ENCODE measurements around the gene CIROP.
A peak's percentile ranks its signal among the peaks of the same experiment; 100 is the strongest.

CIROP gene

DNA sequence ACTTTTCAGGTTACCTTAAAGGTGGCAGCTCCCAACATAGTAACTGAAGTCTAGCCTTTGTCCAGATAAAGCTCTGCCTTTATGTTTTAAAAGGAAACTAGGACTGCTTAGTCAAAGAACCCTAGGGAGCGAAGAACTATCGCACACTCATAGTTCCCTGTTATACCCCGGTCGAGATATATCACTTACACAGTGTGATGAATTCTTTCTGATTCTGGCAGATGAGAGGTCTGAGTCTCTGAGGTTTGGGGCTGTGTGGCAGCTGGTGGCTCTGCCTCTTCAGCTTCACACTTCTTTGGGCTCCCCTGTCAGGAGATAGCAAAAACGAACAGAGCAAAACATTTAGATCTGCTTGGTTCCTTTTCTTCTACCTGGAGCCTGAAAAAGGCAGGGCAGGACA, 26.8 kb downstream of the CIROP start:
- no peak overlapping the region for H3K4me3 ChIP-seq (ENCODE audit: control insufficient read depth in 1 of 7, extremely low read depth in 1 of 7, insufficient read depth in 4 of 7, low read depth in 2 of 7, low read length in 6 of 7)
- no peak for DNase-seq
- WGBS (ENCODE audit: insufficient coverage): 99% methylated on average over 5 of the region's 5 CpGs

DNA sequence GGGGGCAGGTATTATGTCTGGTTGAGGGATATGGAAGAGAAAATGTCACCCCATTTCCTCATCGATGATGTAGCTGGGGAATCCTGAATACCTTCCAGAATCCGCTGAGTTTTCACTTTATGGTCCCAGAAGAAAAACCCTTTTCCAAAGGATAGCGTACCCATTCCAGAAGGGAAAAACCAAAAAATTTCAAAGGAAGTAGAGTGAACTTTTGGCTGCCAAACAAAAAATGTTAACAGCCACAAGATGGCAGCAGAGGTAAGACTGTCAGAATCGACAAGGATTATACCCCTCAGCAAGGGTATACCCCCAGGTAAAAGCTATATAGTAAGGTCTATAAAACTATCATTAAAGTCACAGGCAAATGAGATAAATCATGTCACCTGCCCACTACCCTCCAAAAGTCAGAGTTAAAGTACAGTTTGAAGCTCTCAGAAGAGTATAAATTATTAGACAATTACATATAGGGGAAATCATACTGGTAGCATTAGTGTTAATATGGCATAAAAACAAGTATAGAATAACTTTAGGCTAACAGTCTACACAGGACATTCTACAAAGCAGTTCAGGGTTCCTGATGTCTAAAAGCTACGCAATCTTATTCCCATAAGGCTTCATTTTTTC, 27.9 kb downstream of the CIROP start:
- Histone ChIP-seq H3K27ac (ENCODE audit: insufficient read depth in 1 of 2, low read depth in 1 of 2, low read length in 2 of 2, poor library complexity in 1 of 2, severe bottlenecking in 2 of 2) (no peak overlapping the region), H3K4me1 (ENCODE audit: control extremely low read depth in 1 of 4, control insufficient read depth in 4 of 4, insufficient read depth in 4 of 4, low read length in 3 of 4) (peaks cover 0 to 6% (median 5%) of the 10 kb centered on the region in 4 experiments), H3K4me3 (ENCODE audit: control insufficient read depth in 1 of 7, extremely low read depth in 1 of 7, insufficient read depth in 4 of 7, low read depth in 2 of 7, low read length in 6 of 7) (no peak overlapping the region), H3K36me3 (ENCODE audit: control insufficient read depth in 4 of 4, insufficient read depth in 4 of 4, low read length in 3 of 4) (peaks cover 42 to 88% (median 71%) of the 10 kb centered on the region in 4 experiments), H3K27me3 (replicated peaks in 2 of 5; ENCODE audit: control insufficient read depth in 4 of 5, insufficient read depth in 5 of 5, low read length in 4 of 5) (no peaks in the 10 kb centered on the region), H3K9me3 (ENCODE audit: control extremely low read depth in 1 of 5, control insufficient read depth in 4 of 5, insufficient read depth in 2 of 5, low read depth in 1 of 5, low read length in 4 of 5) (no peaks in the 10 kb centered on the region)
- CTCF ChIA-PET: interaction anchor here (0.6 to 17.5 kb wide), 25 partner anchors 9 to 254 kb away, joined by 3 to 200 read pairs (median 8); partner anchors contain the start of genes ACIN1 and C14orf119
- POLR2A ChIA-PET: interaction anchor here (1.2 to 2.1 kb wide), 2 partner anchors 18 to 105 kb away, joined by 3 to 16 read pairs; partner anchors contain the start of genes ACIN1 and C14orf119
- peak; percentile 35 to 65 (median 51) for DNase-seq
- 97% methylated on average over 3 of the region's 5 CpGs for WGBS (ENCODE audit: insufficient coverage)

More for the DNA sequence above, 26.8 kb downstream of the CIROP start:
- Histone ChIP-seq H3K27me3 (replicated peaks in 2 of 5; ENCODE audit: control insufficient read depth in 4 of 5, insufficient read depth in 5 of 5, low read length in 4 of 5) (no peaks in the 10 kb centered on the region), H3K27ac (ENCODE audit: insufficient read depth in 1 of 2, low read depth in 1 of 2, low read length in 2 of 2, poor library complexity in 1 of 2, severe bottlenecking in 2 of 2) (peak overlapping the region in 1 of 2 experiments; percentile 7), H3K36me3 (ENCODE audit: control insufficient read depth in 4 of 4, insufficient read depth in 4 of 4, low read length in 3 of 4) (peaks cover 42 to 89% (median 67%) of the 10 kb centered on the region in 4 experiments), H3K4me1 (ENCODE audit: control extremely low read depth in 1 of 4, control insufficient read depth in 4 of 4, insufficient read depth in 4 of 4, low read length in 3 of 4) (no peaks in the 10 kb centered on the region), H3K9me3 (ENCODE audit: control extremely low read depth in 1 of 5, control insufficient read depth in 4 of 5, insufficient read depth in 2 of 5, low read depth in 1 of 5, low read length in 4 of 5) (no peaks in the 10 kb centered on the region)
- POLR2A ChIA-PET: interaction anchor here (2.1 kb wide), 1 partner anchor 17 kb away, joined by 16 read pairs; the partner anchor contains the start of genes ACIN1 and C14orf119
- CTCF ChIA-PET: interaction anchor here (0.9 to 17.5 kb wide), 20 partner anchors 8 to 210 kb away, joined by 3 to 200 read pairs (median 10); partner anchors contain the start of genes ACIN1 and C14orf119

DNA sequence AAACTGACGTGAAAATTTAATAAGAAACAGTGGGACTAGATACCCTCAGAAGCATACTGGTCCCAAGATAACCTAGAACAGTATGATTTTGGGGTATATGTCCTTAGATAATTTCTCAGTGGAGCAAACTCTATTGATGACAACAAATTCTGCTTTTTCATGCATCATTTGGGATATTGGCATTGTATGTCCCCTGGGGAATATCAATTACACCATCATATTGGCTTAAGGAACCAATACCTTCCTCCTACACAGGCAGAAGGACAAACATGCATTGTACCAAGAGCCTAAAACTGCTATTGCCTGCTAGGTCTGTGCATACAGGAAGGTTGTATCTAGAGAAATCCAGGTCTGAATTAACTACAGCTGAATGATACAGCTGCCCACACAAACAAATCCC, 29.9 kb downstream of the CIROP start:
- CTCF ChIA-PET: interaction anchor here (1.0 to 17.5 kb wide), 6 partner anchors 11 to 111 kb away, joined by 3 to 200 read pairs (median 14); partner anchors contain the start of gene ACIN1
- 88% methylated on average over 1 of the region's 1 CpG for WGBS (ENCODE audit: insufficient coverage)
- Histone ChIP-seq H3K4me3 (ENCODE audit: control insufficient read depth in 1 of 7, extremely low read depth in 1 of 7, insufficient read depth in 4 of 7, low read depth in 2 of 7, low read length in 6 of 7) (no peak overlapping the region), H3K9me3 (ENCODE audit: control extremely low read depth in 1 of 5, control insufficient read depth in 4 of 5, insufficient read depth in 2 of 5, low read depth in 1 of 5, low read length in 4 of 5) (no peaks in the 10 kb centered on the region), H3K27ac (ENCODE audit: insufficient read depth in 1 of 2, low read depth in 1 of 2, low read length in 2 of 2, poor library complexity in 1 of 2, severe bottlenecking in 2 of 2) (no peak overlapping the region), H3K4me1 (ENCODE audit: control extremely low read depth in 1 of 4, control insufficient read depth in 4 of 4, insufficient read depth in 4 of 4, low read length in 3 of 4) (peaks cover 0 to 23% (median 20%) of the 10 kb centered on the region in 4 experiments), H3K36me3 (ENCODE audit: control insufficient read depth in 4 of 4, insufficient read depth in 4 of 4, low read length in 3 of 4) (peaks cover 27 to 72% (median 56%) of the 10 kb centered on the region in 4 experiments), H3K27me3 (replicated peaks in 2 of 5; ENCODE audit: control insufficient read depth in 4 of 5, insufficient read depth in 5 of 5, low read length in 4 of 5) (no peaks in the 10 kb centered on the region)
- POLR2A ChIA-PET: no interaction called here
- DNase-seq: no peak

DNA sequence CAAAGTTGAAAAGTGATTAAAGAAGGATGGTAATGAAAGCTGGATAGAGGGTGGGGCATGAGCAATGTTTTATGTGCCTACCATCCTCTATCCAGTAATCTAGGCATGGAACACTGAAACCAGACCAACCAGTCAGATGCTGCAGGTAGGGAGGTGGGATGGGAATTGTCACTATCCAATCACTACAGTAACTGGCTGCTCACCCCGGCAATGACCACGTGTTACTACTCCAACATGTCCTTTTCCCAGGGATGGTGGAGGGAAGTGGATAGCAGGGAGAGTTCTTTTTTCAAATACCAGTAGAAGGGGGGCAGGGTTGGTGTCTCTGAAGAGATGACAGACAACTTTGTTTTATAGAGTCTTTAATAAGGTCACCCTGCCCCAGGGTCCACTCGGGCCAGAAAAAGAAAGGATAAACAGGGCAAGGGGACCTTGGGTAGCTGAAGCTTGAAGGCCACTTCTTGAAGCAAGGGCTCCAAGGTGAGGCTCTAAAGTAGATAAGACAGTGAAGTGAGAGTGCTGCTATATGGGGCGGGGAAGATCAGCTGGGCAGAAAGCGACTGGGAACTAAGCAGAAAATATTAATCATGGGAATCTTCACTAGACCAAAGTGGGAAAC, 32.8 kb downstream of the CIROP start:
- H3K27me3 ChIP-seq (replicated peaks in 2 of 5; ENCODE audit: control insufficient read depth in 4 of 5, insufficient read depth in 5 of 5, low read length in 4 of 5): no peaks in the 10 kb centered on the region
- no peak for DNase-seq
- H3K4me3 ChIP-seq (ENCODE audit: control insufficient read depth in 1 of 7, extremely low read depth in 1 of 7, insufficient read depth in 4 of 7, low read depth in 2 of 7, low read length in 6 of 7): peak overlapping the region in 5 of 7 experiments; percentile 88 to 97 (median 92)
- H3K9me3 ChIP-seq (ENCODE audit: control extremely low read depth in 1 of 5, control insufficient read depth in 4 of 5, insufficient read depth in 2 of 5, low read depth in 1 of 5, low read length in 4 of 5): no peaks in the 10 kb centered on the region
- WGBS (ENCODE audit: insufficient coverage): 82% methylated on average over 3 of the region's 5 CpGs
- H3K27ac ChIP-seq (ENCODE audit: insufficient read depth in 1 of 2, low read depth in 1 of 2, low read length in 2 of 2, poor library complexity in 1 of 2, severe bottlenecking in 2 of 2): peak overlapping the region; percentile 73 to 92
- peaks cover 0 to 33% (median 28%) of the 10 kb centered on the region in 4 experiments for H3K4me1 ChIP-seq (ENCODE audit: control extremely low read depth in 1 of 4, control insufficient read depth in 4 of 4, insufficient read depth in 4 of 4, low read length in 3 of 4)
- ChIA-PET POLR2A (interaction anchor here (0.6 to 1.7 kb wide), 4 partner anchors 17 to 65 kb away, joined by 3 read pairs; partner anchors contain the start of genes ACIN1 and C14orf119), CTCF (interaction anchor here (0.7 to 17.5 kb wide), 12 partner anchors 11 to 116 kb away, joined by 3 to 200 read pairs (median 14); partner anchors contain the start of genes ACIN1, C14orf119, CDH24 and CIROP)
- peaks cover 20 to 63% (median 45%) of the 10 kb centered on the region in 4 experiments for H3K36me3 ChIP-seq (ENCODE audit: control insufficient read depth in 4 of 4, insufficient read depth in 4 of 4, low read length in 3 of 4)

DNA sequence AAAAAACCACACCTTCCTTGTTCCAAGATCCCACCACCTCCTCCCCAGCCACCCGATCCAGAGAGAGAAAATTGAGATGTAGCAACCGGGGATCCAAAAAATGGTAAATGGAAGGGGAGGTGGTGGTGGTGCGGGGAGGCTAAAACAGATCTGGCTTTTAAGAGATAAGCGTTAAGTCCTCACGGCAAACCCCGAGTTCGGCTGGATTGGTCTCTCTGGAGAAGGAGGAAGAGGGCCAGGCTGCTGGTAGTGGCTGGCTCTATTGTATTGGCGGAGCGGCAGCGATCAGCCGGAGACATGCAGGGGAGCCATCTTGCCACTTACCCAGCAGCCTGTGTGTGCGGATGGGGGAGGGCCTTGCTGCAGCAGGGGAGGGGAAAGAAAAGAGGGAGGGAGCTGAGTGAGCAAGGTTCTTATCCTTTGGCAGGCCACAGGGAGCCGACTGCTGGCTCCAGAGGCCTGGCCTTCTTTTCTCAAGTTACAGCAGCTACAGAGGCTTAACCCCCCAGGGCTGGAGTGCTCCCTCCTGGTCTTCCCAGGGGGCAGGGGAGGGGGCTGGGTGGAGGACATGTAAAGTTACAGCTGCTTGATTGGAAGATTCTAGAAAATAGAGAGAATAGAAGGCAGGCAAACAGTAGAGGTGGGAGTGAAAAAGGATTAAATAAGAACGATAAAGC, 33.4 kb downstream of the CIROP start:
- Histone ChIP-seq H3K4me1 (ENCODE audit: control extremely low read depth in 1 of 4, control insufficient read depth in 4 of 4, insufficient read depth in 4 of 4, low read length in 3 of 4) (peaks cover 0 to 33% (median 28%) of the 10 kb centered on the region in 4 experiments), H3K4me3 (ENCODE audit: control insufficient read depth in 1 of 7, extremely low read depth in 1 of 7, insufficient read depth in 4 of 7, low read depth in 2 of 7, low read length in 6 of 7) (peak overlapping the region; percentile 59 to 97 (median 92)), H3K27me3 (replicated peaks in 2 of 5; ENCODE audit: control insufficient read depth in 4 of 5, insufficient read depth in 5 of 5, low read length in 4 of 5) (no peaks in the 10 kb centered on the region), H3K36me3 (ENCODE audit: control insufficient read depth in 4 of 4, insufficient read depth in 4 of 4, low read length in 3 of 4) (peaks cover 18 to 63% (median 45%) of the 10 kb centered on the region in 4 experiments), H3K27ac (ENCODE audit: insufficient read depth in 1 of 2, low read depth in 1 of 2, low read length in 2 of 2, poor library complexity in 1 of 2, severe bottlenecking in 2 of 2) (peak overlapping the region; percentile 73 to 92), H3K9me3 (ENCODE audit: control extremely low read depth in 1 of 5, control insufficient read depth in 4 of 5, insufficient read depth in 2 of 5, low read depth in 1 of 5, low read length in 4 of 5) (no peaks in the 10 kb centered on the region)
- peak; percentile 88 to 94 (median 90) for DNase-seq
- CTCF ChIA-PET: interaction anchor here (1.0 to 17.5 kb wide), 16 partner anchors 10 to 111 kb away, joined by 3 to 200 read pairs (median 9); partner anchors contain the start of genes ACIN1, C14orf119, CDH24 and CIROP
- 0% methylated on average over 10 of the region's 14 CpGs for WGBS (ENCODE audit: insufficient coverage)
- POLR2A ChIA-PET: interaction anchor here (0.6 to 1.7 kb wide), 4 partner anchors 18 to 64 kb away, joined by 3 read pairs; partner anchors contain the start of genes ACIN1 and C14orf119

DNA sequence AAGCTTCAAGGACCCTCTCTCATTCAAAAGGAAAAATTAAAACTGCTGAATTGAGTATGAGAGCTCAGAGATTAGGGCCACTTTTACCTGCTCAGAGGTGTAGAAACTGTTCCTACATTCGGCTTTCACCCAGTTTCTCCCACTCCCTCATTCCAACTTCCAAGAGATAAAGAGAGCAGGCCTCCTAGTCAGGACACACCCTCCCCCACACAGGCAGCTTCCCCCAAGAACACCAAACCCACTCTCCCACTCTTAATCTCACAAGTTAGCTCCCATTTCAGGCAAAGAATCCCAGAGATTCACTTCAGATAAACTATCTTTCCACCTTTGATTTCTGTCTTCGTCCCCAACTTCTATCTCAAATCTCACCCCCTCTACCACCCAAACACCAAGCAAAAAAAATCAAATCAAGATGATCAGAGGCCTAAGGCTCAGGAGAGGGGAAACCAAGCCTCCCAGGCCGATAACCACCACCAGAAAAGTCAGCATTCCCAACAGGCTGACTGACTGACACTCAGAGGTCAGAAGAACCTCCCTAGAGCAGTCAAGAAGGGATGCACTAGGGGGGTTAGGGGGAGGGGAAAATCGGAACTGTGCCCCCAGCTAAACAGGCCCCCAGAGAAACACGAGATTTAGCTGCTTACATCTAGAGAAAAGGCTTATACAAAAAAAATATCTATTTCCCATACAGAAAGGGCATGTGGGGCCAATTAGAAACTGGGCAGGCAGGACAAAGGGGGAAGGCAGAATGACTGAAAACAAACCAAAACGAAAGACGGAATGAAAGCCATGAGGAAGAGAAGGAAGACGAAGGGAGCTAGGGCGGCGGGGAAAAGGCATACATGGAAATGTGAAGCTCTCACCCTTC, 34.3 kb downstream of the CIROP start:
- WGBS (ENCODE audit: insufficient coverage): 17% methylated on average over 6 of the region's 10 CpGs
- DNase-seq: no peak
- POLR2A ChIA-PET: interaction anchor here (1.0 to 1.7 kb wide), 2 partner anchors 19 to 24 kb away, joined by 3 read pairs; partner anchors contain the start of genes ACIN1 and C14orf119
- no peaks in the 10 kb centered on the region for H3K9me3 ChIP-seq (ENCODE audit: control extremely low read depth in 1 of 5, control insufficient read depth in 4 of 5, insufficient read depth in 2 of 5, low read depth in 1 of 5, low read length in 4 of 5)
- peaks cover 0 to 33% (median 28%) of the 10 kb centered on the region in 4 experiments for H3K4me1 ChIP-seq (ENCODE audit: control extremely low read depth in 1 of 4, control insufficient read depth in 4 of 4, insufficient read depth in 4 of 4, low read length in 3 of 4)
- H3K27ac ChIP-seq (ENCODE audit: insufficient read depth in 1 of 2, low read depth in 1 of 2, low read length in 2 of 2, poor library complexity in 1 of 2, severe bottlenecking in 2 of 2): peak overlapping the region; percentile 73 to 92
- no peaks in the 10 kb centered on the region for H3K27me3 ChIP-seq (replicated peaks in 2 of 5; ENCODE audit: control insufficient read depth in 4 of 5, insufficient read depth in 5 of 5, low read length in 4 of 5)
- CTCF ChIA-PET: interaction anchor here (1.0 to 17.5 kb wide), 16 partner anchors 9 to 112 kb away, joined by 3 to 200 read pairs (median 8); partner anchors contain the start of genes ACIN1, C14orf119 and CDH24
- H3K36me3 ChIP-seq (ENCODE audit: control insufficient read depth in 4 of 4, insufficient read depth in 4 of 4, low read length in 3 of 4): peaks cover 21 to 64% (median 41%) of the 10 kb centered on the region in 4 experiments
- H3K4me3 ChIP-seq (ENCODE audit: control insufficient read depth in 1 of 7, extremely low read depth in 1 of 7, insufficient read depth in 4 of 7, low read depth in 2 of 7, low read length in 6 of 7): peak overlapping the region in 6 of 7 experiments; percentile 88 to 97 (median 92)
